T-helper 2 cell treated with Interferon-gamma antibody and Interleukin-4, amounts not matched to agents 5 μg/mL and 100 μg/mL, for 36 hours (primary cell): Measurements from ENCODE around the gene WDR47.
"Not testable (repeated sequence)": the region's sequence is repeated elsewhere in the genome, so short reads cannot be mapped to it uniquely, and the experiment has no call there.

Source experiments
- DNase-seq: peaks from one replicate; pipeline ENCODE4 v3.0.0; 2021; ENCODE audit warnings: low spot score
- H3K27ac Mint-ChIP-seq: one replicate; pipeline ENCODE4 v1.8.0; 2021; ENCODE audit warnings: mild to moderate bottlenecking, mixed read lengths
- H3K27me3 Mint-ChIP-seq: one replicate; pipeline ENCODE4 v1.8.0; 2021; ENCODE audit warnings: low read depth, mixed read lengths
- H3K36me3 Mint-ChIP-seq: one replicate; pipeline ENCODE4 v1.8.0; 2021; ENCODE audit warnings: low read depth, mixed read lengths
- H3K4me1 Mint-ChIP-seq: one replicate; pipeline ENCODE4 v1.8.0; 2021; ENCODE audit warnings: low read depth, mixed read lengths
- H3K4me3 Mint-ChIP-seq: one replicate; pipeline ENCODE4 v1.8.0; 2022; ENCODE audit warnings: mild to moderate bottlenecking, moderate library complexity, mixed read lengths
- H3K9me3 Mint-ChIP-seq: one replicate; pipeline ENCODE4 v1.8.0; 2021; ENCODE audit warnings: mixed read lengths

The WDR47 gene

GRCh38 chr1:109069294-109069693 is 27.4 kb upstream of the WDR47 start:
- H3K4me1 Mint-ChIP-seq, result peaks cover 2% of the 10 kb centered on the region
- DNase-seq, result no peak
- no peaks in the 10 kb centered on the region for H3K9me3 Mint-ChIP-seq
- no peak overlapping the region for H3K27ac Mint-ChIP-seq
- H3K36me3 Mint-ChIP-seq, result peaks cover 25% of the 10 kb centered on the region
- no peaks in the 10 kb centered on the region for H3K27me3 Mint-ChIP-seq
- no peak overlapping the region for H3K4me3 Mint-ChIP-seq

- Mint-ChIP-seq H3K4me3 (no peak overlapping the region), H3K27ac (no peak overlapping the region), H3K9me3 (no peaks in the 10 kb centered on the region), H3K4me1 (no peaks in the 10 kb centered on the region), H3K36me3 (peaks cover 24% of the 10 kb centered on the region), H3K27me3 (no peaks in the 10 kb centered on the region)
- DNase-seq, result no peak
Measured at GRCh38 chr1:109067883-109068282, 26.0 kb upstream of the WDR47 start.

- H3K4me1 Mint-ChIP-seq, result no peaks in the 10 kb centered on the region
- H3K4me3 Mint-ChIP-seq, result no peak overlapping the region
- no peak for DNase-seq
- no peak overlapping the region for H3K27ac Mint-ChIP-seq
- no peaks in the 10 kb centered on the region for H3K9me3 Mint-ChIP-seq
- H3K36me3 Mint-ChIP-seq, result peaks cover 19% of the 10 kb centered on the region
- H3K27me3 Mint-ChIP-seq, result no peaks in the 10 kb centered on the region
Measured at GRCh38 chr1:109065137-109065536, 23.2 kb upstream of the WDR47 start.

GRCh38 chr1:109061183-109061582 is 19.3 kb upstream of the WDR47 start:
- no peaks in the 10 kb centered on the region for H3K9me3 Mint-ChIP-seq
- H3K27me3 Mint-ChIP-seq, result no peaks in the 10 kb centered on the region
- no peak overlapping the region for H3K27ac Mint-ChIP-seq
- H3K4me1 Mint-ChIP-seq, result no peaks in the 10 kb centered on the region
- no peak overlapping the region for H3K4me3 Mint-ChIP-seq
- DNase-seq, result no peak
- peaks cover 10% of the 10 kb centered on the region for H3K36me3 Mint-ChIP-seq

- no peak for DNase-seq
- no peaks in the 10 kb centered on the region for H3K9me3 Mint-ChIP-seq
- no peaks in the 10 kb centered on the region for H3K4me1 Mint-ChIP-seq
- H3K36me3 Mint-ChIP-seq, result peaks cover 10% of the 10 kb centered on the region
- H3K27ac Mint-ChIP-seq, result no peak overlapping the region
- H3K27me3 Mint-ChIP-seq, result no peaks in the 10 kb centered on the region
- no peak overlapping the region for H3K4me3 Mint-ChIP-seq
Measured at GRCh38 chr1:109060707-109061106, 18.8 kb upstream of the WDR47 start.

- H3K4me1 Mint-ChIP-seq, result no peaks in the 10 kb centered on the region
- H3K9me3 Mint-ChIP-seq, result no peaks in the 10 kb centered on the region
- DNase-seq, result no peak
- no peaks in the 10 kb centered on the region for H3K36me3 Mint-ChIP-seq
- no peak overlapping the region for H3K27ac Mint-ChIP-seq
- no peak overlapping the region for H3K4me3 Mint-ChIP-seq
- H3K27me3 Mint-ChIP-seq, result no peaks in the 10 kb centered on the region
Measured at GRCh38 chr1:109059026-109059425, 17.1 kb upstream of the WDR47 start.

GRCh38 chr1:109056064-109056463 is 14.2 kb upstream of the WDR47 start:
- H3K36me3 Mint-ChIP-seq, result no peaks in the 10 kb centered on the region

GRCh38 chr1:109052145-109052544 is 10.2 kb upstream of the WDR47 start:
- H3K4me3 Mint-ChIP-seq, H3K27ac Mint-ChIP-seq: not testable (repeated sequence)

More at GRCh38 chr1:109056064-109056463, 14.2 kb upstream of the WDR47 start:
- no peak overlapping the region for H3K4me3 Mint-ChIP-seq
- H3K27me3 Mint-ChIP-seq, result no peaks in the 10 kb centered on the region
- no peak for DNase-seq
- H3K9me3 Mint-ChIP-seq, result no peaks in the 10 kb centered on the region
- H3K27ac Mint-ChIP-seq, result no peak overlapping the region
- H3K4me1 Mint-ChIP-seq, result no peaks in the 10 kb centered on the region

GRCh38 chr1:109050228-109050995 is 8.5 kb upstream of the WDR47 start:
- no peak overlapping the region for H3K27ac Mint-ChIP-seq
- no peak overlapping the region for H3K4me3 Mint-ChIP-seq
- peaks cover 13% of the 10 kb centered on the region for H3K27me3 Mint-ChIP-seq
- no peak for DNase-seq
- no peaks in the 10 kb centered on the region for H3K36me3 Mint-ChIP-seq
- no peaks in the 10 kb centered on the region for H3K9me3 Mint-ChIP-seq
- peaks cover 4% of the 10 kb centered on the region for H3K4me1 Mint-ChIP-seq

More at GRCh38 chr1:109052145-109052544, 10.2 kb upstream of the WDR47 start:
- H3K36me3 Mint-ChIP-seq, H3K9me3 Mint-ChIP-seq, DNase-seq, H3K4me1 Mint-ChIP-seq, H3K27me3 Mint-ChIP-seq: not testable (repeated sequence)

GRCh38 chr1:109048335-109048734 is 6.4 kb upstream of the WDR47 start:
- Mint-ChIP-seq H3K4me3 (no peak overlapping the region), H3K27ac (no peak overlapping the region), H3K9me3 (no peaks in the 10 kb centered on the region), H3K4me1 (peaks cover 4% of the 10 kb centered on the region), H3K36me3 (no peaks in the 10 kb centered on the region), H3K27me3 (peaks cover 14% of the 10 kb centered on the region)
- no peak for DNase-seq

- Mint-ChIP-seq H3K4me3 (no peak overlapping the region), H3K36me3 (no peaks in the 10 kb centered on the region), H3K27me3 (peaks cover 14% of the 10 kb centered on the region), H3K4me1 (peaks cover 7% of the 10 kb centered on the region), H3K27ac (no peak overlapping the region), H3K9me3 (no peaks in the 10 kb centered on the region)
- no peak for DNase-seq
Measured at GRCh38 chr1:109047339-109047738, 5.4 kb upstream of the WDR47 start.

GRCh38 chr1:109046671-109047070 is 4.8 kb upstream of the WDR47 start:
- Mint-ChIP-seq H3K27me3 (peaks cover 14% of the 10 kb centered on the region), H3K4me3 (no peak overlapping the region), H3K9me3 (no peaks in the 10 kb centered on the region), H3K4me1 (peaks cover 7% of the 10 kb centered on the region), H3K27ac (no peak overlapping the region), H3K36me3 (no peaks in the 10 kb centered on the region)
- no peak for DNase-seq

- Mint-ChIP-seq H3K27me3 (peaks cover 12% of the 10 kb centered on the region), H3K4me1 (peaks cover 10% of the 10 kb centered on the region), H3K9me3 (no peaks in the 10 kb centered on the region), H3K4me3 (no peak overlapping the region), H3K36me3 (no peaks in the 10 kb centered on the region), H3K27ac (no peak overlapping the region)
- no peak for DNase-seq
Measured at GRCh38 chr1:109045595-109045994, 3.7 kb upstream of the WDR47 start.

- DNase-seq, result no peak
- Mint-ChIP-seq H3K36me3 (no peaks in the 10 kb centered on the region), H3K9me3 (no peaks in the 10 kb centered on the region), H3K4me1 (peaks cover 11% of the 10 kb centered on the region), H3K27ac (peak overlapping the region; percentile 92), H3K4me3 (peak overlapping the region; percentile 88), H3K27me3 (peaks cover 5% of the 10 kb centered on the region)
Measured at GRCh38 chr1:109040989-109041620, 797 bp downstream of the WDR47 start.
